ENCODE results near the gene GPR135.
A peak's percentile ranks its signal among the peaks of the same experiment; 100 is the strongest.

The GPR135 gene

GRCh38 chr14:59478540-59478939 is 13.4 kb upstream of the GPR135 start:
- TF ChIP-seq, protein P1, sequence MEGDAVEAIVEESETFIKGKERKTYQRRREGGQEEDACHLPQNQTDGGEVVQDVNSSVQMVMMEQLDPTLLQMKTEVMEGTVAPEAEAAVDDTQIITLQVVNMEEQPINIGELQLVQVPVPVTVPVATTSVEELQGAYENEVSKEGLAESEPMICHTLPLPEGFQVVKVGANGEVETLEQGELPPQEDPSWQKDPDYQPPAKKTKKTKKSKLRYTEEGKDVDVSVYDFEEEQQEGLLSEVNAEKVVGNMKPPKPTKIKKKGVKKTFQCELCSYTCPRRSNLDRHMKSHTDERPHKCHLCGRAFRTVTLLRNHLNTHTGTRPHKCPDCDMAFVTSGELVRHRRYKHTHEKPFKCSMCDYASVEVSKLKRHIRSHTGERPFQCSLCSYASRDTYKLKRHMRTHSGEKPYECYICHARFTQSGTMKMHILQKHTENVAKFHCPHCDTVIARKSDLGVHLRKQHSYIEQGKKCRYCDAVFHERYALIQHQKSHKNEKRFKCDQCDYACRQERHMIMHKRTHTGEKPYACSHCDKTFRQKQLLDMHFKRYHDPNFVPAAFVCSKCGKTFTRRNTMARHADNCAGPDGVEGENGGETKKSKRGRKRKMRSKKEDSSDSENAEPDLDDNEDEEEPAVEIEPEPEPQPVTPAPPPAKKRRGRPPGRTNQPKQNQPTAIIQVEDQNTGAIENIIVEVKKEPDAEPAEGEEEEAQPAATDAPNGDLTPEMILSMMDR (conservative IDR thresholded peaks at IDR 0.05; ENCODE audit: low read depth, low read length) = no peak
- H3K4me3 ChIP-seq (ENCODE audit: low read length) = no peak overlapping the region
- no peak for DNase-seq (ENCODE audit: low read depth)

DNA sequence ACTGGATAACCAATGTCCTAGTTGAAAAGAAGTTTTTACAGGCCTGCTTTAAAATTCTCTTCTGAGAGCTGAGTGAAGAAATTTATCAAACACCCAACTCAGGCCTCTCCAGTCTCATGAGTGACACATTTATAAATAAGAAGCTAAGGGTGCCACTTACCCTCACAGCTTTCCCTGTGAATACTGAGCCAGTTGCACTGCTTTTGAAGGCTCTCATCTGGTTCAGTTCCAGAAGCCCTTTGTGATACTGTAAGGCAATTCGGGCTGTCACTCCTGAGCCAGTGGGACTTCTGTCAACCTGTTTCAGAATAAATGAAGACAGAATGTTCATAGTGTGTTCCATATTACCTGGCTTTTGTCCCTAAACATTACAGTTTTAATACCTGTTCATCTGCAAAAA is 10.5 kb upstream of the GPR135 start:
- no peak for DNase-seq (ENCODE audit: low read depth)
- TF ChIP-seq, protein P1 (conservative IDR thresholded peaks at IDR 0.05; ENCODE audit: low read depth, low read length) = no peak
- no peak overlapping the region for H3K4me3 ChIP-seq (ENCODE audit: low read length)

- no peak overlapping the region for H3K4me3 ChIP-seq (ENCODE audit: low read length)
- DNase-seq (ENCODE audit: low read depth) = peak; percentile 96
- TF ChIP-seq, protein P1 (conservative IDR thresholded peaks at IDR 0.05; ENCODE audit: low read depth, low read length) = no peak
These were observed 9.0 kb upstream of the GPR135 start for GRCh38 chr14:59474172-59474571.

GRCh38 chr14:59464486-59465315 is 479 bp downstream of the GPR135 start:
- peak overlapping the region; percentile 58 for H3K4me3 ChIP-seq (ENCODE audit: low read length)
- TF ChIP-seq, protein P1 (conservative IDR thresholded peaks at IDR 0.05; ENCODE audit: low read depth, low read length) = no peak
- DNase-seq (ENCODE audit: low read depth) = no peak

DNA sequence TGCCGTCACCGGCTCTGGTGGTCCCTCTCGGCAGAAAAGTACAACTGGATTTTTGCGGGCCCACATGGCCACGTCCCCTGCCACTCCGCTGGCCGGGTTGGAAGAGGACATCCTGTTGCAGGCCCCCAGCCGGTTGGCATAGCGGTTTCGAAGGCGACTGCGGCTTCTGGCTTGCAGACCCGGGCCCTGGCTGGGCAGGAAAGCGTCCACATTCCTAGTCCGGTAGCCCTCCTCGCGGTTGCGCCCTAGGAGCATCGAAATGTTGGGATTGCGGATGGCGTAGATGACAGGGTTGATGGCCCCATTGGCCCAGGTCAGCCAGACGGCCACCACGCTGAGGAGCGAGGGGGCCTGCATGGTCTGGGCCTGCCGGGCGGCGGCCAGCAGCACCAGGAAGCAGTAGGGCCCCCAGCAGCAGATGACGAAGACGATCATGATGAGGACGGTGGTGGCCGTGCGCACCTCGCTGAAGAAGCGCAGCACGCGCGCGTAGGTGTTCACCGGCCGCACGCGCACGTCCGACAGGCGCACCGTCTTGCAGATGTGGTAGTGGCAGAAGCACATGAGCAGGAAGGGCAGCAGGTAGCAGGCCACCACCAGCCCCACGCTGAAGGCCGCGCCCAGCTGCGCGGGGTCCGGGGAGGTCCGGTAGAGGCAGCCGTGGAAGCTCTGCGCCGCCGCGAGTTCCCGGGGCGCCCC is 1.2 kb downstream of the GPR135 start:
- no peak for DNase-seq (ENCODE audit: low read depth)
- peak overlapping the region; percentile 58 for H3K4me3 ChIP-seq (ENCODE audit: low read length)
- TF ChIP-seq, protein P1 (conservative IDR thresholded peaks at IDR 0.05; ENCODE audit: low read depth, low read length) = no peak

GRCh38 chr14:59461891-59462290 is 3.3 kb downstream of the GPR135 start:
- DNase-seq (ENCODE audit: low read depth) = no peak
- TF ChIP-seq, protein P1 (conservative IDR thresholded peaks at IDR 0.05; ENCODE audit: low read depth, low read length) = no peak
- no peak overlapping the region for H3K4me3 ChIP-seq (ENCODE audit: low read length)

Data from retinal pigment epithelial cell (primary cell).